SK-N-SH treated with all-trans-retinoic acid at 6 μM for 48 hours (cell line): Measurements from ENCODE around the gene DENND1A.

ENCODE experiments used
- ATAC-seq: fragments of 200-7000 bp; cut with Tn5 transposase; 3 replicates; pipeline ENCODE4 v1.9.1; 2020; ENCODE audit warnings: mild to moderate bottlenecking, moderate library complexity
- ARNTL ChIP-seq: fragments of 450-650 bp; formaldehyde crosslinking; IDR thresholded peaks from 2 replicates; pipeline ENCODE4 v1.5.0; 2020; ENCODE audit warnings: low read depth, mild to moderate bottlenecking, moderate library complexity, borderline replicate concordance
- BACH2 ChIP-seq: fragments of 250-450 bp; sonication (Bioruptor Pico); IDR thresholded peaks from 2 replicates; pipeline ENCODE4 v1.9.0; 2021; ENCODE audit warnings: mild to moderate bottlenecking, borderline replicate concordance
- CSDC2 ChIP-seq: fragments of 250-450 bp; sonication (Bioruptor Pico); IDR thresholded peaks from 2 replicates; pipeline ENCODE4 v1.5.0; 2020; ENCODE audit warnings: mild to moderate bottlenecking, moderate library complexity
- ESRRG ChIP-seq: fragments of 250-450 bp; sonication (Bioruptor Pico); IDR thresholded peaks from 2 replicates; pipeline ENCODE4 v1.6.1; 2021; ENCODE audit warnings: mild to moderate bottlenecking
- GLIS3 ChIP-seq: fragments of 250-450 bp; sonication (Bioruptor Pico); IDR thresholded peaks from 2 replicates; pipeline ENCODE4 v1.5.0; 2020; ENCODE audit warnings: mild to moderate bottlenecking, moderate library complexity
- ISL1 ChIP-seq: fragments of 250-450 bp; sonication (Bioruptor Pico); IDR thresholded peaks from 2 replicates; pipeline ENCODE4 v2.1.2; 2022; ENCODE audit warnings: mild to moderate bottlenecking, moderate library complexity
- PPARA ChIP-seq: fragments of 250-450 bp; sonication (Bioruptor Pico); IDR thresholded peaks from 2 replicates; pipeline ENCODE4 v1.5.0; 2020; ENCODE audit warnings: mild to moderate bottlenecking, borderline replicate concordance
- RARB ChIP-seq: fragments of 250-450 bp; sonication (Bioruptor Pico); IDR thresholded peaks from 2 replicates; pipeline ENCODE4 v1.8.0; 2021; ENCODE audit warnings: mild to moderate bottlenecking, moderate library complexity
- SNAI2 ChIP-seq: fragments of 250-450 bp; sonication (Bioruptor Pico); IDR thresholded peaks from 2 replicates; pipeline ENCODE4 v1.5.0; 2020; ENCODE audit warnings: mild to moderate bottlenecking, moderate library complexity
- TCF4 ChIP-seq: fragments of 250-450 bp; sonication (Bioruptor Pico); IDR thresholded peaks from 2 replicates; pipeline ENCODE4 v1.8.0; 2021; ENCODE audit warnings: mild to moderate bottlenecking, moderate library complexity, borderline replicate concordance
- TOX ChIP-seq: fragments of 250-450 bp; sonication (Bioruptor Pico); IDR thresholded peaks from 2 replicates; pipeline ENCODE4 v1.8.0; 2021; ENCODE audit warnings: mild to moderate bottlenecking, moderate library complexity, borderline replicate concordance
- ZC3H10 ChIP-seq: fragments of 250-450 bp; sonication (Bioruptor Pico); IDR thresholded peaks from 2 replicates; pipeline ENCODE4 v1.5.1; 2021; ENCODE audit warnings: mild to moderate bottlenecking, moderate library complexity
- ZFP3 ChIP-seq: fragments of 250-450 bp; sonication (Bioruptor Pico); IDR thresholded peaks from 2 replicates; pipeline ENCODE4 v1.5.0; 2020; ENCODE audit warnings: mild to moderate bottlenecking, moderate library complexity
- ZNF565 ChIP-seq: fragments of 450-650 bp; formaldehyde crosslinking; conservative IDR thresholded peaks from 2 replicates; pipeline ENCODE4 v1.5.0; 2020; ENCODE audit warnings: low read depth, mild to moderate bottlenecking, moderate library complexity
- ZNF8 ChIP-seq: fragments of 450-650 bp; formaldehyde crosslinking; IDR thresholded peaks from 2 replicates; pipeline ENCODE4 v1.5.0; 2020; ENCODE audit warnings: mild to moderate bottlenecking, moderate library complexity
- TF ChIP-seq, protein P1 (sequence below): fragments of 250-450 bp; sonication (Bioruptor Pico); IDR thresholded peaks from 2 replicates; pipeline ENCODE4 v1.5.0; 2020; ENCODE audit warnings: mild to moderate bottlenecking, moderate library complexity
- TF ChIP-seq, protein P2 (sequence below): fragments of 250-450 bp; sonication (Bioruptor Pico); IDR thresholded peaks from 2 replicates; pipeline ENCODE4 v1.5.1; 2021; ENCODE audit warnings: mild to moderate bottlenecking, moderate library complexity
- TF ChIP-seq, protein P3 (sequence below): fragments of 250-450 bp; sonication (Bioruptor Pico); IDR thresholded peaks from 2 replicates; pipeline ENCODE4 v1.5.1; 2020; ENCODE audit warnings: low read depth, mild to moderate bottlenecking, moderate library complexity
- TF ChIP-seq, protein P4 (sequence below): fragments of 250-450 bp; sonication (Bioruptor Pico); IDR thresholded peaks from 2 replicates; pipeline ENCODE4 v1.8.0; 2020; ENCODE audit warnings: mild to moderate bottlenecking, moderate library complexity, borderline replicate concordance

The DENND1A gene

DNA sequence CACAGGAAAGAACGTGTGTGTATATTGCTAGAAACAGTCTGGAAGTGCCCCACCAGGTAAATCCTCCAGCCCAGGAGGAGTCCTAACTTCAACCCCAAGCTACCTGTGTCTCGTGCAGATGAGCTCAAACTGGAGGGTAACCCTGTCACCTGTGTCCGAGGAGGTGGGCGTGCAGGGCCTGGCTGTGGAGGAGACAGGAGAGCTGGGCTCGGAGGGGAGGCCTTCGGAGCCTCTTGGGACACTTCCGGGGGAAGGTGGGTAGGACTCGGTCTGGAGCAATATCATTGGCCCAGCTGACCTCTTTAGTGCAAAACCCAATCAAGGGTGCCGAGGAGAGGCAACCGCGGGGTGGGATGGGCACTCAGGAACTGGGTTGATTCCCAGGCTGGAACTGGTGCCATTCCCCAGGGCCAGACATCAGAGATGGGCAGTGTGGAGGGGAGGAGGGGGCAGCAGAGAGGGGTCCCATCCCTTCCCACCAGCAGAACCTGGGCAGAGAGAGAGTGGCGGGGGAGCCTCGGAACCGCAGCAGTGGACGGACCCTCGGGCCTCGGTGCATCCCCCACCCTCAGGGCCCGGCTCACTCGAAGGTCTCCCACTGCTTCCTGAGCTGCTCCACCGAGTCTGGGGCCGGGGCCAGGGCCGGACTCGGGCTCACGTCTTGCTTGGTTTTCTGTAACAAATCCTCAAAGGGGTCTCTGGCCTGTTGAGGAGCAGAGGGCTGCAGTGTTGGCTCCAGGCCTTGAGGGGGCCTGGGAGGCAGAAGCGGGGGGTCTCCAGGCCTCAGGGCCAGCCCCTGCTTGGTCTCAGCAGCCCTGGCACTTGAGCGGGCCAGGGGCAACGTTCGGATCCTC, 548.8 kb downstream of the DENND1A start:
- ATAC-seq = no peak
- TF ChIP-seq SNAI2 (CRISPR knock-in tag) (no peak), TOX (CRISPR knock-in tag) (no peak)

DNA sequence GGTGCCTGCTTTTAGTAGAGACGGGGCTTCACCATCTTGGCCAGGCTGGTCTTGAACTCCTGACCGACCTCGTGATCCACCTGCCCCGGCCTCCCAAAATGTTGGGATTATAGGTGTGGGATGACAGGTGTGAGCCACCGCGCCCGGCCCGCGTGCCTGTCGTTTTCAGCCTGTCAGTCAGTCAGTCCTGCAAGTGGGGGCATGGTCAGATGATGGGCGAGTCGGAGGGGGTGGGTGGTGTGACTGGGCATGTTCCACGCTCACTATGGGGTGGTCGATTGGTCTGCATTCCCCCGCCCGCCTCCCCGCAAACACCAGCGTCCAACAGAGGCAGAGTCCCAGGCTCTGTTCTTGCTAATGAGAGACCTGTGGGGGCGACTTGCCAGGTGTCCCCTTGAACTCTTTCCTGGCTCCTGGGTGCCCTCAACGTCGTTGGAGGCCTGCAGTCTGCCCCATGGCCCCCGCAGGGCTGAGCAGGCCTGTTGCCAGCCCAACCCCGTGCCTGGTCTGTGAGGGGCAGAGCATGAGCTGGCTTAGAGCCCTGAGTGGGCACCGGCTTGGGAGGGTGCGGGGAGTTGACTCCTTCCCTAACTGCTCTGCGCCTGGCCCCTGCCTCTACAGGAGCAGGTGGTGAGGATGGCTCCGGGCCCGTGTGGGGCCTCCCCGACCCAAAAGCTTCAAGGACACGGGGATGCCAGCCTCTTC, 550.8 kb downstream of the DENND1A start:
- ATAC-seq = no peak
- TF ChIP-seq ZNF8 (CRISPR knock-in tag) (no peak), CSDC2 (CRISPR knock-in tag) (no peak), ESRRG (no peak), ZC3H10 (CRISPR knock-in tag) (no peak), GLIS3 (no peak), ISL1 (CRISPR knock-in tag) (no peak), RARB (CRISPR knock-in tag) (no peak), ARNTL (CRISPR knock-in tag) (no peak)
- TF ChIP-seq, protein P1, sequence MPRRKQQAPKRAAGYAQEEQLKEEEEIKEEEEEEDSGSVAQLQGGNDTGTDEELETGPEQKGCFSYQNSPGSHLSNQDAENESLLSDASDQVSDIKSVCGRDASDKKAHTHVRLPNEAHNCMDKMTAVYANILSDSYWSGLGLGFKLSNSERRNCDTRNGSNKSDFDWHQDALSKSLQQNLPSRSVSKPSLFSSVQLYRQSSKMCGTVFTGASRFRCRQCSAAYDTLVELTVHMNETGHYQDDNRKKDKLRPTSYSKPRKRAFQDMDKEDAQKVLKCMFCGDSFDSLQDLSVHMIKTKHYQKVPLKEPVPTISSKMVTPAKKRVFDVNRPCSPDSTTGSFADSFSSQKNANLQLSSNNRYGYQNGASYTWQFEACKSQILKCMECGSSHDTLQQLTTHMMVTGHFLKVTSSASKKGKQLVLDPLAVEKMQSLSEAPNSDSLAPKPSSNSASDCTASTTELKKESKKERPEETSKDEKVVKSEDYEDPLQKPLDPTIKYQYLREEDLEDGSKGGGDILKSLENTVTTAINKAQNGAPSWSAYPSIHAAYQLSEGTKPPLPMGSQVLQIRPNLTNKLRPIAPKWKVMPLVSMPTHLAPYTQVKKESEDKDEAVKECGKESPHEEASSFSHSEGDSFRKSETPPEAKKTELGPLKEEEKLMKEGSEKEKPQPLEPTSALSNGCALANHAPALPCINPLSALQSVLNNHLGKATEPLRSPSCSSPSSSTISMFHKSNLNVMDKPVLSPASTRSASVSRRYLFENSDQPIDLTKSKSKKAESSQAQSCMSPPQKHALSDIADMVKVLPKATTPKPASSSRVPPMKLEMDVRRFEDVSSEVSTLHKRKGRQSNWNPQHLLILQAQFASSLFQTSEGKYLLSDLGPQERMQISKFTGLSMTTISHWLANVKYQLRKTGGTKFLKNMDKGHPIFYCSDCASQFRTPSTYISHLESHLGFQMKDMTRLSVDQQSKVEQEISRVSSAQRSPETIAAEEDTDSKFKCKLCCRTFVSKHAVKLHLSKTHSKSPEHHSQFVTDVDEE = no peak
- TF ChIP-seq, protein P2, sequence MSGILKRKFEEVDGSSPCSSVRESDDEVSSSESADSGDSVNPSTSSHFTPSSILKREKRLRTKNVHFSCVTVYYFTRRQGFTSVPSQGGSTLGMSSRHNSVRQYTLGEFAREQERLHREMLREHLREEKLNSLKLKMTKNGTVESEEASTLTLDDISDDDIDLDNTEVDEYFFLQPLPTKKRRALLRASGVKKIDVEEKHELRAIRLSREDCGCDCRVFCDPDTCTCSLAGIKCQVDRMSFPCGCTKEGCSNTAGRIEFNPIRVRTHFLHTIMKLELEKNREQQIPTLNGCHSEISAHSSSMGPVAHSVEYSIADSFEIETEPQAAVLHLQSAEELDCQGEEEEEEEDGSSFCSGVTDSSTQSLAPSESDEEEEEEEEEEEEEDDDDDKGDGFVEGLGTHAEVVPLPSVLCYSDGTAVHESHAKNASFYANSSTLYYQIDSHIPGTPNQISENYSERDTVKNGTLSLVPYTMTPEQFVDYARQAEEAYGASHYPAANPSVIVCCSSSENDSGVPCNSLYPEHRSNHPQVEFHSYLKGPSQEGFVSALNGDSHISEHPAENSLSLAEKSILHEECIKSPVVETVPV (CRISPR knock-in tag) = no peak
- TF ChIP-seq, protein P3, sequence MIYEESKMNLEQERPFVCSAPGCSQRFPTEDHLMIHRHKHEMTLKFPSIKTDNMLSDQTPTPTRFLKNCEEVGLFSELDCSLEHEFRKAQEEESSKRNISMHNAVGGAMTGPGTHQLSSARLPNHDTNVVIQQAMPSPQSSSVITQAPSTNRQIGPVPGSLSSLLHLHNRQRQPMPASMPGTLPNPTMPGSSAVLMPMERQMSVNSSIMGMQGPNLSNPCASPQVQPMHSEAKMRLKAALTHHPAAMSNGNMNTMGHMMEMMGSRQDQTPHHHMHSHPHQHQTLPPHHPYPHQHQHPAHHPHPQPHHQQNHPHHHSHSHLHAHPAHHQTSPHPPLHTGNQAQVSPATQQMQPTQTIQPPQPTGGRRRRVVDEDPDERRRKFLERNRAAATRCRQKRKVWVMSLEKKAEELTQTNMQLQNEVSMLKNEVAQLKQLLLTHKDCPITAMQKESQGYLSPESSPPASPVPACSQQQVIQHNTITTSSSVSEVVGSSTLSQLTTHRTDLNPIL (CRISPR knock-in tag) = no peak
- TF ChIP-seq, all 23 proteins: peak for 0

DNA sequence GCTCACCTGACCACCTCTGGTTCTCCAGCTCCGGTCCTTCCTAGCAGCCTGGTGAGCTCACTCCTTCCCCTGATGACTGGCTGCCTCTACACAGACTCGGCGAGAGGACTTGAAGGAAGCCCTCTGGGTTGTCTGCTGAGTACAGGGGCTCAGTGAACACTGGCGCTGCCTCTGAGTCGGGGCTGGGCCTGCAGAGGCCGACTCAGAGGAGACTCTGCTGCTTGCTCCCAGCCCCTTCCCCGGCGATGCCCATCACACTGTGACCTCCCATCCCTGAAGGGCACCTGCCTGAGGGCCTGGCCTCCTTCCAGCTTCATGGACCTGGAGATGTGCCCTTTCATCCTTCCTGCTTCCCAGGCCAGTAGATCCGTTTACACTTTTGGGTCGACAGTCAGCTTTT, 551.9 kb downstream of the DENND1A start:
- ATAC-seq = peak; percentile 16
- TF ChIP-seq BACH2 (CRISPR knock-in tag) (no peak), ZNF8 (CRISPR knock-in tag) (no peak), ESRRG (no peak), TCF4 (CRISPR knock-in tag) (no peak), RARB (CRISPR knock-in tag) (no peak), ZNF565 (CRISPR knock-in tag) (no peak), PPARA (CRISPR knock-in tag) (no peak), CSDC2 (CRISPR knock-in tag) (no peak), GLIS3 (no peak), ZFP3 (CRISPR knock-in tag) (no peak), ZC3H10 (CRISPR knock-in tag) (no peak), SNAI2 (CRISPR knock-in tag) (no peak), ARNTL (CRISPR knock-in tag) (no peak)
- TF ChIP-seq, protein P4, sequence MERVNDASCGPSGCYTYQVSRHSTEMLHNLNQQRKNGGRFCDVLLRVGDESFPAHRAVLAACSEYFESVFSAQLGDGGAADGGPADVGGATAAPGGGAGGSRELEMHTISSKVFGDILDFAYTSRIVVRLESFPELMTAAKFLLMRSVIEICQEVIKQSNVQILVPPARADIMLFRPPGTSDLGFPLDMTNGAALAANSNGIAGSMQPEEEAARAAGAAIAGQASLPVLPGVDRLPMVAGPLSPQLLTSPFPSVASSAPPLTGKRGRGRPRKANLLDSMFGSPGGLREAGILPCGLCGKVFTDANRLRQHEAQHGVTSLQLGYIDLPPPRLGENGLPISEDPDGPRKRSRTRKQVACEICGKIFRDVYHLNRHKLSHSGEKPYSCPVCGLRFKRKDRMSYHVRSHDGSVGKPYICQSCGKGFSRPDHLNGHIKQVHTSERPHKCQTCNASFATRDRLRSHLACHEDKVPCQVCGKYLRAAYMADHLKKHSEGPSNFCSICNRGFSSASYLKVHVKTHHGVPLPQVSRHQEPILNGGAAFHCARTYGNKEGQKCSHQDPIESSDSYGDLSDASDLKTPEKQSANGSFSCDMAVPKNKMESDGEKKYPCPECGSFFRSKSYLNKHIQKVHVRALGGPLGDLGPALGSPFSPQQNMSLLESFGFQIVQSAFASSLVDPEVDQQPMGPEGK = no peak
- TF ChIP-seq, protein P2 (CRISPR knock-in tag) = no peak
- TF ChIP-seq, protein P1 = no peak
- TF ChIP-seq, protein P3 (CRISPR knock-in tag) = no peak
